Activated CD4-positive, alpha-beta T cell treated with anti-CD3 and anti-CD28 coated beads, Interleukin-2, Interleukin-4, amounts not matched to agents 100 ng/mL and 50 ng/mL, durations not matched to agents 16 hours and 8 hours (primary cell): Measurements from ENCODE around the gene ZNF397.

Experiments used
- DNase-seq: peaks from one replicate; pipeline ENCODE4 v3.0.0-alpha.2; 2020; ENCODE audit warnings: low spot score

The ZNF397 gene

GRCh38 chr18:35296060-35296459 is 55.2 kb downstream of the ZNF397 start:
- DNase-seq, result no peak

GRCh38 chr18:35303610-35304009 is 62.8 kb downstream of the ZNF397 start:
- DNase-seq, result no peak

GRCh38 chr18:35306588-35307250 is 65.9 kb downstream of the ZNF397 start:
- DNase-seq, result no peak
